Bronchial epithelial cell (primary cell): ENCODE data around the gene ACTR2. TPM values are rescaled to one million over a fixed set of nuclear protein-coding genes. Genes with fewer than 3 reads are reported as not detected.
"Not testable (repeated sequence)": the region's sequence is repeated elsewhere in the genome, so short reads cannot be mapped to it uniquely, and the experiment has no call there.

Experiments used
- DNase-seq: peaks from one replicate; pipeline ENCODE4 v3.0.0-alpha.2; 2010; ENCODE audit warnings: low read depth
- FAIRE-seq: peaks from 2 replicates; lab custom pipeline; 2011; peaks lifted over from hg19 to GRCh38; lab: Jason Lieb, UNC
- H3K27me3 ChIP-seq: 2 replicates; pipeline ENCODE4 v1.5.1; 2011; ENCODE audit warnings: low read length; ENCODE audit not compliant: control insufficient read depth, insufficient read depth
- H3K36me3 ChIP-seq: 2 replicates; pipeline ENCODE4 v1.5.1; 2011; ENCODE audit warnings: low read length; ENCODE audit not compliant: control insufficient read depth, insufficient read depth
- H3K4me3 ChIP-seq: 2 replicates; pipeline ENCODE4 v1.5.1; 2011; ENCODE audit warnings: mild to moderate bottlenecking, low read depth, low read length, control low read depth
- CTCF ChIP-seq: IDR thresholded peaks from 2 replicates; pipeline ENCODE4 v1.5.1; 2011; ENCODE audit warnings: mild to moderate bottlenecking, moderate library complexity, low read length, control low read depth, inconsistent platforms; ENCODE audit not compliant: insufficient read depth, severe bottlenecking
- total RNA-seq: library from RNA; depleted of rRNA; stranded (reverse); fragments of >200 nt; gene quantifications from 2 replicates; pipeline ENCODE4 v1.2.1, GENCODE V29; 2014

The ACTR2 gene
- total RNA-seq, 1 donor from 2014 or later: 73.7 TPM

DNA sequence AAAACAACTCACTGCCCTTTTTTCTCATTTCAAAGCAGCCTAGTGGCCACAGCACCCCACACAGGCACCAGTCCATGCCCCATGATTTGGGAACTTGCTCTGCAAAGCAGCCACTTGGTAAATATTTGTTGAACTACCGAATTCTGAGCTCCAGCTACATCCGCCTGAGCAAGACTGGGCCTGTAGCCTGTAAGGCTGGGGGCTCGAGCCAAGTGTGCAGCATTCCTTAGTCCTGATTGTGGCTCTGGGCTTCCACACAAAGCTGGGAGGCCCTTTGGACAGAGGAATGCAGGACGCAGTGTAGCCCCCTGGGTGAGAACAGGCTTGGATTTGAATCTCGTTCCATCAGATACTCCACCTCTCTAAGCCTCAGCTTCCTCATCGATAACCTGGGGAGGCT, 88.4 kb downstream of the ACTR2 start:
- FAIRE-seq (no peak), DNase-seq (peak; percentile 97)
- H3K27me3 ChIP-seq: no peaks in the 10 kb centered on the region
- peaks cover 5% of the 10 kb centered on the region for H3K36me3 ChIP-seq
- no peak overlapping the region for H3K4me3 ChIP-seq
- TF ChIP-seq CTCF: peak; percentile 7

- not testable (repeated sequence) for DNase-seq, FAIRE-seq, H3K36me3 ChIP-seq, H3K4me3 ChIP-seq, H3K27me3 ChIP-seq
Observed at GRCh38 chr2:65317351-65317750, 89.7 kb downstream of the ACTR2 start.

DNA sequence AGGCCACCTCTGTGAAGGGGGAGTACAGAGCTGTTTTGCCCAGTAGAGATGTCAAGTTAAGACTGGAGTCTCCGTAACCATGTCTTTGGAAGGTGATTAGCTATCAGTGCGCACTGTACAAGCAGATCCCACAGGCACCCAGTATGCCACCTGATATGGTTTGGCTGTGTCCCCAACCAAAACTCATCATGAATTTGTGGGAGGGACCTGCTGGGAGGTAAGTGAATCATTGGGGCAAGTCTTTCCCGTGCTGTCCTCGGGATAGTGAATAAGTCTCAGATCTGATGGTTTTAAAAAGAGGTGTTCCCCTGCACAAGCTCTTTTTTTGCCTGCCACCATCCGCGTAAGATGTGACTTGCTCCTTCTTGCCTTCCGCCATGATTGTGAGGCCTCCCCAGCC, 90.2 kb downstream of the ACTR2 start:
- TF ChIP-seq CTCF: no peak
- FAIRE-seq (no peak), DNase-seq (peak; percentile 61)
- H3K27me3 ChIP-seq: no peaks in the 10 kb centered on the region
- H3K36me3 ChIP-seq: peaks cover 5% of the 10 kb centered on the region
- H3K4me3 ChIP-seq: no peak overlapping the region

DNA sequence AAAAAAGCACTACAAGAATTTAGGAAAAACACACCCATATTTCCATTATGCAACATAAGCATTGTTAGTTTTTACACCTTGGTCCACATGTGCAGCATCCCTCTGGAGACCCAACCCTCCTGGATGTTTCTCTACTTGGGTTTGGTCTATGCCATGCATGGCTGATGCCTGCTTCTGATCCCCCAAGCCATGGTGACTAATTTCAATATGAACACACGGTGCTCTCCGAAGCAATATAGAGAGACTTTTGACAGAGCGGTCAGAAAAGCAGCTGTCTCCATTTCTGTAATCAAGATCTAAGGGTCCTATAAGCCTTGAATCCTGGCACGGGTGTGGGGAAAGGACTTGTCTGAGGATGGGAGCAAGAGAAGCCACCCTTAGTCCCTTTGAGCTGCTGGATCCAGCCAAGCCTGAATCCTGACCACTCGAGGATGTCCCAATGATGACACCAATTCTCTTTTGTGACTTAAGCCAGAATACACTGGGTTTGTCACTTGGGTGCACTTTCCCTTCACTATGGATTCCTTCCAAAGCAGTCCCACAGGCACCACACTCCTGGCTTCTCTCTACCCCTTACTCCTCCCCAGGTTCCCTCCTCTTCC, 91.5 kb downstream of the ACTR2 start:
- Histone ChIP-seq H3K4me3 (no peak overlapping the region), H3K36me3 (no peaks in the 10 kb centered on the region), H3K27me3 (no peaks in the 10 kb centered on the region)
- no peak for TF ChIP-seq CTCF
- FAIRE-seq (no peak), DNase-seq (no peak)

DNA sequence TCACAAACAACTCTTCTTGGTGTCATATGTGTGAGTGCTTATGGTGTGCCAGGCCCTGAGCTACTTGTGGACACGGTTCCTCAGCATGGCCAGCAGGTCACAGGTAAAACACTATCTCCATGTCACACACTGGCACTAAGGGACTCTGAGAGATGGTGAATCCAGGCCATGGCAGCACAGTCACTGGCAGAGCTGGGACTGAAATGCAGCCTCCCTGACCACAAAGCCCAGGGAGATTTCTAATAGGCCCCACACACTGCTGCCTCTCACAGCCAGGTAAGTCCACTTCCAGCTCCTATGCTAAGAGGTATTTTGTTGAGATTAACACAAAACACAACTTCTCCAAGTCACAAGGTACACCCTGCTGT, 92.0 kb downstream of the ACTR2 start:
- DNase-seq (no peak), FAIRE-seq (no peak)
- TF ChIP-seq CTCF: no peak
- Histone ChIP-seq H3K36me3 (peaks cover 3% of the 10 kb centered on the region), H3K4me3 (no peak overlapping the region), H3K27me3 (no peaks in the 10 kb centered on the region)

- no peak overlapping the region for H3K4me3 ChIP-seq
- H3K36me3 ChIP-seq: peaks cover 3% of the 10 kb centered on the region
- peak; percentile 72 for TF ChIP-seq CTCF
- H3K27me3 ChIP-seq: no peaks in the 10 kb centered on the region
- peak; percentile 98 for DNase-seq
- FAIRE-seq: peak; percentile 66
Observed at GRCh38 chr2:65320042-65320725, 92.6 kb downstream of the ACTR2 start.

Other genes starting within 250 kb of the ACTR2 start
- 22.1 and 26.3 TPM in 2 replicates for gene SLC1A4, start 238.4 kb upstream of the ACTR2 start, total RNA-seq
- gene CEP68, start 171.4 kb upstream of the ACTR2 start, total RNA-seq: 3.8 and 3.9 TPM in 2 replicates
- gene RAB1A, start 97.7 kb upstream of the ACTR2 start, total RNA-seq: 114 and 125 TPM in 2 replicates
- gene SPRED2, start 204.8 kb downstream of the ACTR2 start, total RNA-seq: 2.4 and 3.4 TPM in 2 replicates